Glomerular visceral epithelial cell (primary cell): ENCODE data around the gene SECISBP2.

Experiments
- DNase-seq: peaks from one replicate; pipeline ENCODE4 v3.0.0-alpha.2; 2016; ENCODE audit errors: extremely low spot score

The SECISBP2 gene

GRCh38 chr9:89350988-89351557, 32.8 kb downstream of the SECISBP2 start:
- no peak for DNase-seq

DNA sequence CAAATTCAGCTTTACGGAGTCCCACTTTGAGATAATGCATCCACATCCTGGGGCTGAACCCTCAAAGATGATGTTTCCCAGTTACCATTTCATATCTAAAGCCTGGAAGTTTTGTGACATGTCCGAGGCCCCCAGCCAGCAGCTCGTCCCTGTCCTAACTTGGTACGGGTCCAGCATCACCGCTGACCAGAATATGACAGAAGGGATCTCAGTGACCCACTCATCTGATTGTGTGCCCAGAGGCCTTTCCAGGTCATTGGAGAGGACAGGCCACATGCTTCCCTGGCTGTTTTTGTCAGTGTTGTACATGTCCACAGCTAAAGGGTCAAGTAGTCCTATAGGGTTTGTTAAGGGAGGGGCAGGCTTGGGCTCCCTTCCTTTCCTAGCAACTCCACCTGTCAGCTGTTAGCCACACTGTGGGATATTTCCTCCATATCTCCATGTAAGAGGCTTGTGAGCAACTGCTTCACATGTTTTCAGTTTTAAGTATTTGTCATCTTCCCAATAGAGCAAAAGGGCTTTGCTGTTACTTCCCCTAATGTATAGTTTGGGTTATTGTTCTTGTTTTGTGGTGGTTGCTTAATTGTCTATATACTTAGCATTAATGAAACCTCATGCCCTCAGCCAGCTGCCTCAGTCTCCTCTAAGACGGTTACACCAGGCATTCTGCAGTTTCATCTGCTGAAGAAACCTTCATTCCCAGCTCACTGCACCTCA, 33.4 kb downstream of the SECISBP2 start:
- no peak for DNase-seq

- no peak for DNase-seq
Observed at GRCh38 chr9:89352451-89352850, 34.2 kb downstream of the SECISBP2 start.

- DNase-seq: no peak
Observed at GRCh38 chr9:89352874-89353649, 34.8 kb downstream of the SECISBP2 start.

DNA sequence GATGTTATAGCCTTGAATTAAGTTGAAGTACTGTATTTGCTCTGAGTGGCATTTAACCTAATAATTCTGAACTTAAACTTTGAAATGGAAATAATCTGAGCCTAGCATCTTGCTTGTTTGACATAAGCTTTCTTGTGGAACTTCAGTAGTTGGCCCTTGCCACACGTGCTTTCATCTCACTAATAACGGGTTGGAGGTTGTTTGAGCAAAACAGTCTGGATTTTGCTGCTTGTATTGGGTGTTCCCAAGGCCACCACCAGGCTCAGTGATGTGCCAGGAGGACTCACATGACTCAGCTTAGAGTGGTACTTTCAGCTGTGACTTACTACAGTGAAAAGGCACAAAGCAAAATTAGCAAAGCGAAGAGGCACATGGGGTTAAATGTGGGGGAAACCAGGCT, 35.7 kb downstream of the SECISBP2 start:
- no peak for DNase-seq

- DNase-seq: no peak
Observed at GRCh38 chr9:89354471-89354870, 36.2 kb downstream of the SECISBP2 start.

DNA sequence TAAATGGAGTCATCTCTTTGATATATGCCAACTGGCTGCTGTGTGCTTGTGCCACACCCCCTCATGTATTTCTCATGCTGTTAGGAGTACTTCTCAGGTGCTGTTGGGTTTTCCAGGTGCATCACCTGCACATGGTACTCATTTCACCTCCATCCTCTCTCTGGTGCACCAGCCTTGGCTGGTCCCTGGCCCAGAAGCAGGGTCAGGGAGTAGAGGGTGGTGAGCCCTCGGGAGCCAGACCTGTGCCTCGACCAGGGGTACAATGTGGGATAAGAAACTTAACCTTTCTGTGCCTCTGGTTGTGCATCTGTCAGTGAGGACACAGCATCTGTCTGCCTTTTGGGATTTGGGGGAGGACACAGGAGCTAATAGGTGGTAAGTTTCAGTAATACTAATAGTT, 38.5 kb downstream of the SECISBP2 start:
- DNase-seq: no peak

GRCh38 chr9:89357331-89358197, 39.3 kb downstream of the SECISBP2 start:
- no peak for DNase-seq

GRCh38 chr9:89358376-89358916, 40.1 kb downstream of the SECISBP2 start:
- no peak for DNase-seq

DNA sequence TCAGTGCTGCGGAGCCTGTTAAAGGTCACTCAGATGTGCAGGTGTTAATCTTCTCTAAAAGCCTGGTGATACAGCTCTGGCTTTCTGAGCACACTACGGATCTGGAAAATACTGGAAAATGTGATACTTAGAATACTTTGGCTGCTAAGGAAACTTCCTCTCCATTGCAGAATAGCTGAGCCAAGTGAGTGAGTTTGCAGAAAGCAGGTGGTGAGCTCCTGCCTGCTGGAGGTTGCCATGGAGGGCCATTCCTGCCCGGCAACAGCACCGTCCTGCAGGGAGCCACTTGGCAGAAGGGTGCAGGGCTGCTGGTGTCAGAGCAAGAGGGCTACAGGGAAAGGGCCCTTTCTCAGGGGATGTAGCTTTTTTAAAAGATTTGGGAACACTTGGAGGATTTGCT, 40.7 kb downstream of the SECISBP2 start:
- DNase-seq: no peak

DNA sequence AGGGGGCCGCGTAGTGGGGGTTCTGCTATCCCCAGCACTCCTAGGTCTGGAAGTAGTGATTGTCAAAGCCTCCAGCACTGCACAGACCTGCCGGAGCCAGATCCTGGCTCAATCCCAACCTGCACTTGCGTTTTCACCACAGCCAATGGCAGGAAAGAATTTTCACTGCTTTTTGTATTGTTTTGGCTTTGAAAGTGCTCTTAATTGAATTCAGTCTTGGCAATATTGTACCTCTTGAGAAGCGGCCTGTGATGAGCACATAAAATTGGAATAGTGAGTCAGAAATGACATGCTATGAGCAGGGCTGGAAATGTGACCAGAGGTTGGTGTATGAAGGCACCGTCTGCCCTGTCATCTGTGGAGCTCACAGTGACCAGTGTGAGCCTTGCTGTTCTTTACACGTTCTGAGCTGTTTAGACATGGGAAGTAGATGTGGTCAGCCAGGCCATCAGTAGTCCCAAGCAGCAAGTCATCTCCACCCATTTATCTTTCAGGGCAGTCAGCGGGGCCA, 41.5 kb downstream of the SECISBP2 start:
- DNase-seq: no peak

GRCh38 chr9:89360465-89360864, 42.2 kb downstream of the SECISBP2 start:
- no peak for DNase-seq

DNA sequence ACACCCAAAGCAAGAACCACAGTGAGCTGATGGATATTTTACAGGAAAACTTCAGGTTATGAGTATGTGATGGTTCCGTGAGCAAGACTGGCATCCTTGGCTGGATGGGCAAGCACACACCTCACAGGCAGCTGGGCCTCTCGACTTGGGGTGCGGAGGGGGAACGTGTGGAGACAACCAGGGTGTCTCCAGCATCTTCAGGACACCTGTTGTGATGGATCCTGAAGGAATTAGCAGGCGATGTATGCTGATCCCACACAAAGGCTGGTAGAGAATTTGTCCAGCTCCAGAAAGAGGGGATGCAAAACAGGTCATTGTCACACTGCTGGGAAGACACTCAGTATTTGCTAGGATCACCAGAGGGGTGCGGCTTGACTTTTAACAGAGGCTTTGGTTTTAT, 42.7 kb downstream of the SECISBP2 start:
- no peak for DNase-seq

GRCh38 chr9:89361816-89362646, 43.7 kb downstream of the SECISBP2 start:
- DNase-seq: no peak

DNA sequence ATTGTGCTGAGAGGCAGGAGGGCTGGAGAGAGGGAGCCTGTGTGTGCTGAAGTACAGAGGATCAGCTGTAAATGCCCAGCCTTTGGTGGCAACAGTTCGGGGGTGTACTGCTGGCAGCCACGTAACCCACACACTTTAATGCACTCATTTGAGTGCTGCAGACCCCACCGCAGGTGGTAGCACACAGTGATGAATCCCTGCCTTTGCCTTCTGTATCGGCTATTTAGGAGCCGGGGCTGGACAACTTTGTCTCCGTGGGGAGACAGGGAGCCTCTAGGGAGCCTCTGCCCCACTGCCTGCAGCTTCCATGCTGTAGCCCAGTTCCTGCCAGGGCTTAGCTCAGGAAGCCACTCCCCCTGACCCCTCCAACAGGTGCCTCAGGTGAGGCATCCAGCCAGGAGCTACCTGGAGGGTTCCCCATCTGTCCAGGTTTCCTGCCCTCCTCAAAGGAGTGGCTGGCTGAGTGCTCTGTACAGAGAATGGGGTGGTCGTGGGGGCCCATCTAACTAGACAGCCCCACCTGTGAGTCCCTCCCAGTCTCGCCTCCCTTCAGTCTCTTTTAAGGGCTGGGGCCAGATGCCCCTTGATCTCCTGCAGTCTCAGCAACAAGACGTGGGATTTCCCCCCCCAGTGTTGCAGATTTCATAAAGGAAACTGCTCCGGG, 44.5 kb downstream of the SECISBP2 start:
- DNase-seq: no peak

DNA sequence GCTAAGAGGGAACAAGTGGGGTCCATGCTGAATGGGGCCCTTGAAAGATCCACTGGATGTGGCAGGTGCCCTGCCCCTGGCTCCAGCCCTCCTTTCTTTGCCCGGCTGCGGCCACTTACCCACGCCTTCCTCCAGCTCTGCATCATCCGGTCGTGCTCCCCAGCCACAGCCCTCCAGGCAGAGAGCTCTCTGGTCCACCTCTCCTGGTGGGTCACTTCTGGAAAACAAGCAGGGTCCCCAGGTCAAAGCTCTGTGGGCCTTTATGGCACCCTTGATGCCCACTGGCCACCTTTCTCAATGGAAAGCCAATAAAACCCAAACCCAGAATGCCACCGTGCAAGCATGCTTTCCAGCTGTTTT, 45.0 kb downstream of the SECISBP2 start:
- DNase-seq: no peak

DNA sequence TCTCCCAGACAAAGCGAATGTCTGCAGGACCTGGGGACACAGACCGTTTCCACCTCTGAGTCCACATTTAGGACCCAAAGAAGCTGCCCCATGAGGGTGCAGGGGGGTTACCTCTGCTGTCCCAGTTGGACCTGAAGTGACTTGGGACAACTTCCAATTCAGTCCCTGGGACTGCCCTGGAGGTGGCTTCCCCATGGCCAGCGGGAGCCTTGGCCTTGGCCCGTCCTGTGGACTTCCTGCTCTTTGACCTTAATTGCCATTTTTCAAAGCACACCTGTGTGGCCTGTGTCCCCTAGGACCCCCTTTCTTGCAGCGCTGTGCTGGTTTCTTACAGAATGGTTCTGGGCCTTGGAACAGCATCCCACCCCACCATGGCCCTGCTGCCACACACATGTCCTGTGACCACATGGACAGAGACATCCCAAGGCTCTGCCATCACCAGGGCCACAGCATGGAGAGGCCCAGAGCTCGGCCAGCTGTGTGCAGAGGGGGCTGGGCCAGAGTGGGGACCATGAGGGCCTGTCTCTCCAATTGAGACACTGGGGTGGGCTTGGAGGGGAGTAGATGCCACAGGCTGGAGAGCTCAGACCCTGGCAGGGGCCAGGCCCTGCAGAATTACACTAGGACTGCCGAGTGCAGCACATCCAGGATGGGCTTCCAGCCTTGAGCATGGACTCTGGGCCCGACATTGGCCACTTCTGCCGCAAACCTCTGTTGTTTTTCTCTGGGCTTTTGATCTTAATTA, 45.8 kb downstream of the SECISBP2 start:
- no peak for DNase-seq

GRCh38 chr9:89364666-89365531, 46.6 kb downstream of the SECISBP2 start:
- no peak for DNase-seq

GRCh38 chr9:89365532-89365912, 47.2 kb downstream of the SECISBP2 start:
- no peak for DNase-seq
